KG1 (cell line): ENCODE results near the gene SLC2A8.

Experiments used
- DNase-seq: peaks from one replicate; lab custom pipeline; 2025; lab: John Stamatoyannopoulos, UW

The SLC2A8 gene

GRCh38 chr9:127382541-127382940 is 14.4 kb upstream of the SLC2A8 start:
- DNase-seq: no peak

DNA sequence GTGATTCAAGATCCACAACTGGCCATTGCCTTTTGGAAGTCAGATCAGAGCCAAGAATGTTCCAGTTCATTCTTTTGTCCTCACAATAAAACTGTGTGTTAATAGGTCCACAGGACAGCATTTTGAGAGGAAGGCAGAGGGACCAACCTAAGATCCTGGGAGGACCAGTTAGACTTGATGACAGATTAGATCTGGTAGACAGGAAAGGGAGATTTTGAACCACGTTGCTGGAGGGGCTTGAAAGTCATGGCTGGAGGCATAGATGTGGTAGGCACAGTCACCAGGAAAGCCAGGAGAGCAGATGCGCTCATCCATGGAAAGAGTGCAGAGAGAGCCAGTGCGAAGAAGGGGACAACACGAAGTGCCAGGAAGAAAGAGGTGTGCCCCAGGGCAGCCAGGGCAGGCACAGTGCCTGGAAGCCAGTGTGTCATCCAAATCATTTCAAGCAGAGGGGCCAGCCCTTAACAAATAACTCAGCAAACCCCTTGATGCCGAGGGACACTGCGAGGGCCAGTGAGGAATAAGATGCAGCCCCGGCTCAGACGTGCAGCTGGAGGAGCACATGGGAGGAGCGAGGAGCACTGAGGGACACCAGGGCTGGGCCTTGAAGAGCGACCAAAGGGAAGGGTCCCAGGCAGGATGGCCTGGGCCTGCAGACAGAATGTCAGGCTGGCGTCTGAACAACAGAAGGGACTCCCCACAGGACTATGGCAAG is 12.8 kb upstream of the SLC2A8 start:
- DNase-seq: no peak

DNA sequence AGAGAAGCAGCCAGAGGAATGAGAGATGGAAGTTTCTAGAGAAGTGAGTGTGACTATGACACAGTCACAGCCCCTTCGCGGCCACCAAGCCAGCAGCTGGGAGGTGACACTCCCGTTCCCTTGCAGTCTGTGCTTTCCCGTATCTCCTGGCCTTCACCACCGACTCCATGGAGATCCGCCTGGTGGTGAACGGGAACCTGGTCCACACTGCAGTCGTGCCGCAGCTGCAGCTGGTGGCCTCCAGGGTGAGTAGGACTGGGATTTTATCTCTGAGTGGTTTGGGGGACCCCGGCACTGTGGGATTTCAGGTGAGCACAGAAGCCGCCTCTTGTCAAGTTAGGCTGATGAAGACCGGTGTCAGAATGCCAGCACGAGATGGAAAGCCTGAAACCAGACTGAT is 12.1 kb upstream of the SLC2A8 start:
- no peak for DNase-seq

GRCh38 chr9:127386249-127386648 is 10.7 kb upstream of the SLC2A8 start:
- DNase-seq: no peak

- no peak for DNase-seq
These were observed 10.0 kb upstream of the SLC2A8 start for GRCh38 chr9:127386981-127387380.

DNA sequence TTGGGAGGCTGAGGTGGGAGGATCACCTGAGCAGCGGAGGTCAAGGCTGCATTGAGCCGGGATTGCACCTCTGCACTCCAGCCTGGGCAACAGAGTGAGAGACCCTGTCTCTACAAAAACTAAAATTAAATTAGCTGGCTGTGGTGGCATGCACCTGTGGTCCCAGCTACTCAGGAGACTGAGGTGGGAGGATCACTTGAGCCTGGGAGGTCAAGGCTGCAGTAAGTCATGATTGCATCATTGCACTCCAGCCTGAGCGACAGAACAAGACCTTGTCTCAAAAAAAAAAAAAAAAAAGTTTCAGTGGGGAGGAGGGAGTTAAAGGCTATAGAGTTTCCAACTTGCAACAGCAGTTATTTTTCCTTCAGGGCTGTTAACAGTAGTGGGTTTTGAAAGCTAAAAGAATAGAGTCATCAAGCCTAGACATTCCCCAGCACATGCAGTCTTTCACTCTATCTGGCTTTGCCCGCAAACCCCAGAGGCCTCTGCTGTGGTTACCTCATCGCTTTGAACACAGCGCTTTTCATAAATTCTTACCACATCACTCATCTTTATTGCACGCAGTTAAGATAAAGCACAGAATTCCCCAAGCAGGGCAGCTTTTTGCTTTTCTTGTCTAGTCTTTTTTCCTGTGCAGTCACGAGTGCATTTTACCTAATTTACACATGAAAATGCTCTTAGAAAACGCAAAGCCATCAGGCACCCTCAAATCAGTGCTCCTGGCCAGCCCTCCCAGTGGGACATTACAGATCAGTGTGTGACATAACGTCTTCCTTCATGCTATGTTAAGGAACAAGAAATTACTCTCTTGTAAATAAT is 8.7 kb upstream of the SLC2A8 start:
- no peak for DNase-seq

DNA sequence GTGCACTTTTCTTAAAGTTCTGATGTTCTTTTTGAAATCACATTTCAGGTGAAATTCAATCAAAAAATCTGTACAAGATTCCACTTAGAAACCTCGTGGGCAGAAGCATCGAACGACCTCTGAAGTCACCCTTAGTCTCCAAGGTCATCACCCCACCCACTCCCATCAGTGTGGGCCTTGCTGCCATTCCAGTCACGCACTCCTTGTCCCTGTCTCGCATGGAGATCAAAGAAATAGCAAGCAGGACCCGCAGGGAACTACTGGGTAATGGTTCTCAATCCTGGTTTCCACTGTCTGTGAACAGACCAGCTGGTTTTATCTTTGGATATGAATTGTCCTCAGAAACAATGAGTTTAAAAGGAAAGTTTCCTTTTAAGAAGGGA is 8.1 kb upstream of the SLC2A8 start:
- no peak for DNase-seq

- DNase-seq: no peak
These were observed 7.4 kb upstream of the SLC2A8 start for GRCh38 chr9:127389381-127390247.

GRCh38 chr9:127390248-127390545 is 6.8 kb upstream of the SLC2A8 start:
- no peak for DNase-seq

DNA sequence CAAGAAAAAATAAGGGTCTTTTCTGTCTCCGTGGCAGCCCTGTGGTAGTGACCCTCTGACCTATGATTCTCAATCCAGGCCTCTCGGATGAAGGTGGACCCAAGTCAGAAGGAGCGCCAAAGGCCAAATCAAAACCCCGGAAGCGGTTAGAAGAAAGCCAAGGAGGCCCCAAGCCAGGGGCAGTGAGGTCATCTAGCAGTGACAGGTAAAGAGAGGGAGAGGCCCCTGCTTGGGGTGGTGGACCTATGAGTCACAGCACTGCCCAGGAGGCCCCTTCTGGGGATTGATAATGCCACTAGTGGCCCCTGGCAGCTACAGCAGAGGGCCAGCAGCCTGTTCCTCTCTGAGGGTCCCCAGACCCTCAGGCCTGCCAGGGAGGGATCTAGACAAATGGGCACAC is 6.4 kb upstream of the SLC2A8 start:
- DNase-seq: no peak

- DNase-seq: no peak
These were observed 4.8 kb upstream of the SLC2A8 start for GRCh38 chr9:127392166-127392565.

DNA sequence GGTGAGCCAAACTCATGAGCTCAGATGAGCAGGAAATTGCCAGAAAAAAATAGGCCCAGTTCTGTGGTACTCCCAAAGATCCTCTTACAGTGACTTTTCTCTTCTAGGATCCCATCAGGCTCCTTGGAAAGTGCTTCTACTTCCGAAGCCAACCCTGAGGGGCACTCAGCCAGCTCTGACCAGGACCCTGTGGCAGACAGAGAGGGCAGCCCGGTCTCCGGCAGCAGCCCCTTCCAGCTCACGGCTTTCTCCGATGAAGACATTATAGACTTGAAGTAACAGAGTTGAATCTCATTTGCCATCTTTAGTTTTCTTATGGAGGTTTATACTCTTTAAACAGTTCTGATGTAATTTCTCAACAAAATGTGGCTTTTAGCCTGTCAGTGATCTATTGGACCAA is 4.0 kb upstream of the SLC2A8 start:
- DNase-seq: no peak

DNA sequence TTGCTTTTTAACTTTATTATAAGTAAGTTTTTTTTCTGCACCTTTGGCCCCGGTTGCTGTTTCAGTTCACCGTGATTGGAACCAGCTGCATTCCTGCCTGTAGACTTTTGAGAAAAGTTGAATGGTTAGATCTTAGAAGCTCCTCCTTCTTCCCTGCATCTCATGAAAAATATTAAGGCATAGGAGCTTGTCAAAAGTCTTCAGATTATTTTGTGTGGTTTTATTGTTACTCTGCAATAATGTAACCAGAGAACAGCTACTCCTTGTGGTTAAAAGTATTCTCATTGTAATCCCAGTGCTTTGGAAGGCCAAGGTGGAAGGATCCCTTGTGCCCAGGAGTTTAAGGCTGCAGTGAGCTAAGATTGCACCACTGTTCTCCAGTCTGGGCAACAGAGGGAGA is 3.3 kb upstream of the SLC2A8 start:
- DNase-seq: no peak

- no peak for DNase-seq
These were observed 1.3 kb upstream of the SLC2A8 start for GRCh38 chr9:127395497-127396252.

GRCh38 chr9:127396253-127396807 is 639 bp upstream of the SLC2A8 start:
- DNase-seq: no peak

- DNase-seq: no peak
These were observed 791 bp downstream of the SLC2A8 start for GRCh38 chr9:127397646-127398274.

GRCh38 chr9:127398275-127398647 is 1.3 kb downstream of the SLC2A8 start:
- no peak for DNase-seq

DNA sequence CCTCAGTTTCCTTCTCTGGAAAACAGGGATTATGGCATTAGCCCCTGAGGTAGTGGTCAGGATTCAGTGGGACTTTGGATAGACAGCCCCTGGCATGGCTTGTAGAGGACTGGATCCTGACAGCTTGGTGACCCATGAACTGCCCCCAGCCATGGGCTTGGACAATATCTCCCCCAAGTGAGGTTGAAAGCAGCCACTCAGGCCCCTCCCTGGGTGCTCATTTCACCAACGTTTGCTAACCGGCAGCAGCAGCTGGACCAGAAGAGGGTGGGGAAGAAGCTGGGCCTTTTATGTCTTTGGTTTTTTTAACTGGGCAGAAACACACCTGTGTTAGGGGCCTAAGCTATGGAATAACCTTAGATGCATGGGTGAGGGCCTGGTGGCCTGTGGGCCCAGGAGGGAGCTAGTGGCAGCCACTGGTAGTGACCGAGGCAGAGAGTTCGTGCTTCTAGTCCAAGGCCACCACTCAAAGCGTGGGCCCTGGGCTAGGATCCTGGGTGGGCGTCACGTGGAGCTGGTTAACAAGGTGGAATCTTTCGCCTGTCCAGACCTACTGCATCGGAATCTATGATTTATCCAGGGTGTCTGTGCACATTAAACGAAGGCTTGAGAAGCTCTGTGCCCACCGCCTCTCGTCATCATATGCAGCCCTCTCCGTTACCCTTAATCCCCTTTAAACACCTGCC is 1.9 kb downstream of the SLC2A8 start:
- DNase-seq: no peak

DNA sequence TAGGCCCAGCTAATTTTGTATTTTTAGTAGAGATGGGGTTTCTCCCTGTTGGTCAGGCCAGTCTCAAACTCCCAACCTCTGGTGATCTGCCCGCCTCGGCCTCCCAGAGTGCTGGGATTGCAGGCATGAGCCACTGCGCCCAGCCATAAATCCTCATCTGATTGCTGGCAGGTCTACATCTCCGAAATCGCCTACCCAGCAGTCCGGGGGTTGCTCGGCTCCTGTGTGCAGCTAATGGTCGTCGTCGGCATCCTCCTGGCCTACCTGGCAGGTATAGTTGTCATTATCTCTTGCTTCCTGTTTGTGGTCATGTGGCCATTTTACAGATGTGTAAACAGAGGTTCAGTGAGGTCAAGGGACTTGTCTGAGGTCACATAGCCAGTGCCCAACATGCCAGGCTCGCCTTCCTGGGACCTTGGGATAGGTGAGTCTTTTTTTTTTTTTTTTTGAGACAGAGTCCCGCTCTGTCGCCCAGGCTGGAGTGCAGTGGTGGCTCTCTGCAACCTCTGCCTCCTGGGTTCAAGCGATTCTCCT is 2.8 kb downstream of the SLC2A8 start:
- no peak for DNase-seq

DNA sequence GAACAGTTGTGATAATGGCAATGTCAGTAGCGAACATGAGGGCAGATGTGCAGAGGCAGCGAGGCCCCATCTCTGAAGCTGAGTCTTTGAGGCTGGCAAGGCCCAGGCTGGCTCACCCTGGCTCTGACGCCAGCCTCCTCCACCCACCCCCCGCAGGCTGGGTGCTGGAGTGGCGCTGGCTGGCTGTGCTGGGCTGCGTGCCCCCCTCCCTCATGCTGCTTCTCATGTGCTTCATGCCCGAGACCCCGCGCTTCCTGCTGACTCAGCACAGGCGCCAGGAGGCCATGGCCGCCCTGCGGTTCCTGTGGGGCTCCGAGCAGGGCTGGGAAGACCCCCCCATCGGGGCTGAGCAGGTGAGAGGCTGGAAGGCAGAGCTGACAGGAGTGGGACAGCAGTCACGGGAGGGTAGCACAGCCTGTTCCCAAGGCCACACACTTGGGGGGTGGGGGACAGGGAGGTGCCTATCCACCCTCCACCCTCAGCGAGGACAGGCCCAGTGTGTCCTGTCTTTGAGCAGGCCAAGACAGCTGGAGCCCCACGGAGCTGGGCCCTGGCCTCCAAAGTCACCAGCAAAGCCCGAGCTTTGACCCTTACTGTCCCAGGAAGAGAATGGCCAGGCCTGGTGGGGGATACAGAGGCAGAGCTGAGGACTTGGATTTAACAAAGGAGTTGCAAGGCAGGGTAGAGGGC is 5.6 kb downstream of the SLC2A8 start:
- no peak for DNase-seq
